HG02759 (cell line): Measurements from ENCODE around the gene GRID2.

Source experiments
- ATAC-seq: cut with Tn5 transposase; IDR thresholded peaks from one replicate; pipeline ENCODE4 v1.9.1; 2021; ENCODE audit warnings: mild to moderate bottlenecking, moderate library complexity; ENCODE audit not compliant: unreplicated experiment

Gene GRID2

DNA sequence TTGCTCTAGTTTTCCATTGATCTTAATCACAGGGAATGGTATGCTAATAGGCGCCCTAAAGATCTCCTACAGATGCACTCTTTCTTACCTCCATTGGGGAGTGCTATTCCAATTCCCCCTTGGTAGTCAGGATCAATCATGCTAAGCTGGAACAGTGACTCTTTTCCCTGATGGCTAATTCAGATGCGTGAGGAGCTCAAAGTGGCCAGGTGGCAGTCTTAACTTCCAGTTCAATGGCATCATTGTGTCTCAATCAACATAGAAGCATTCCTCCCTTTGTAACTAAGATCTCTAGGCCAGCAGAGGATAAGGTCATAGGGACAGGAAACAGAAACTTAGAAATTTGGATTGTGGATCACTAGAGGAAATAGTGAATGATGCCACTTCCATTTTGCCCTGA lies 216.8 kb downstream of the GRID2 start:
- ATAC-seq, result no peak

DNA sequence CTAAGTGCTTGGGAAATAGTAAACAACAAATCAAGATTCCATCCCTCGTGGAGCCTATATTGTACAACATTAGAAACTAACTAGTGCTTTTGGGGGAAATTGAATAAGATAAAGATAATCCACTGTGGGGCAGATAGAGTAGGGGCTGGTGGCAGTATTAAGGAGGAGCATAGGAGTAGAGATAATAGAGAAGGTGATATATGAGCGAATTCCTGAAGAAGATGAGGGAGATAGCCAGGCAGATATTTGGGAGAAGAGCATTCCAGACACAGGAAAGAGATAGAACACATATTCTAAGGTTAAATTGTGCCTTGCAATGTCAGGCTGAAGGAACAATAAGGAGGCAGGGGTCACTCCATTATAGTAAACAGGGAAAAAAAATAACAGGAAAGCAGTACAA lies 218.2 kb downstream of the GRID2 start:
- ATAC-seq, result no peak

DNA sequence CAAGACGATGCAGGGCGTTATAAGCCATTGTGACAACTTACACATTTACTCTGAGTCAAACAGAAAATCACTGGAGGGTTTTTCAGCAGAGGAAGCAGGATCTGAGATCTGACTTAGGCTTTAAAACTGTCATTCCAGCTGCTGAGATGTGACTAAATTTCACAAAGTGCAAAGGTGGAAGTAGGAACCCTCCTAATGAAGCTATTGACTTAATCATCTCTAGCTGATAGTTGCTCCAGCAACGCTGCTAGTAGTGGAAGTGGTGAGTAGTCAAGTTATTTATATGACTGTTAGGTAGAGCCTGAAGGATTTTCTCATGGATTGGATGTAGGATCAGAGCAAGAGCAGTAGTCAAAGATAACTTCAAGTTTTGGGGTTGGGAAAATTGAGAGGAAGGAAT lies 218.6 kb downstream of the GRID2 start:
- no peak for ATAC-seq

DNA sequence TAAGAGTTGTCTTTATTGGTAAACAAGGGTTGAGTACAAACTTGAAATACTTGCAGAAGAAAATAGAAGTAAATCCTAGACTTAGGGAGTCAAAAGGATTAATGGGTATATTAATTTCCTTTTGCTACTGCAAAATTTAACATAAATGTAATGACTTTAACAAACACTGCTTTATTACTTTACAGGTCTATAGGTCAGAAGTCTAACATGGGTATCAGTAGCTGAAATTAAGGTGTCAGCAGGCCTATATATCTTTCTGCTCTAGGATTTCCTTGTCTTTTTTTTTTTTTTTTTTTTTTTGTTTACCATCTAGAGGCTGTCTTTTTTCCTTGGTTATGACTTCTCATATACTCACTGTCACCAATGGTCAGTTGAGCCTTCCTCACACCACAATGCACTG lies 220.4 kb downstream of the GRID2 start:
- ATAC-seq, result no peak

DNA sequence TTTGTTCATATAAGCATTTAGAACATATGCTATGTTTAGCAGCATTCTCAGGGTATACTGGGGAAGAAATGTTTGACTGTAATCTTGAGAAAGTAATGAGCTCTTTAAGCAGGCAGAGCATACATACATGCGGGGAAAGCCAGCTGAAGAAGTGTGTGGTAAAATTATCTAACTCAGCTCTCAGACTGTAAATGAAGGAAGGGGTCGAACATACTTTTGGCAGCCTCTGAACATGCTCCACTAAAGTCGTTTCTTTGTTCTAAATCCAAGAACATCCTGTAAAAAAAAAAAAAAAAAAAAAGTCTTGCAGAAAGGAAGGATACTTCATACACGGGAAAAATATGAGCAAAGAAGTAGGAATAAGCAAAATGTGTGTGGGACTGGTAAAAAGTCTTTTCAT lies 224.8 kb downstream of the GRID2 start:
- no peak for ATAC-seq

- no peak for ATAC-seq
These were observed 225.7 kb downstream of the GRID2 start for GRCh38 chr4:92529510-92529909.

DNA sequence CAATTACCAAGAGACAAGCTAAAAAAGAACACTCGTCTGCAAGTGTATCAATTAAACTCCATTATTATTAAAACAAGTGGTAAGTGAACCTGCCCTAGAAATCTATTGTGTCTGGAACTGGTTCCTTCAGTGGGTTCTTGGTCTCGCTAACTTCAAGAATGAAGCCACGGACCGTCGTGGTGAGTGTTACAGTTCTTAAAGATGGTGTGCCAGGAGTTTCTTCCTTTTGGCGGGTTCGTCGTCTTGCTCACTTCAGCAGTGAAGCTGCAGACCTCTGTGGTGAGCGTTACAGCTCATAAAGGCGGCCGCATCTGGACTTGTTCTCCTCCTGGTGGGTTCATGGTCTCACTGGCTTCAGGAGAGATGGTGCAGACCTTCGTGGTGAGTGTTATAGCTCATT lies 231.8 kb downstream of the GRID2 start:
- ATAC-seq, result no peak

DNA sequence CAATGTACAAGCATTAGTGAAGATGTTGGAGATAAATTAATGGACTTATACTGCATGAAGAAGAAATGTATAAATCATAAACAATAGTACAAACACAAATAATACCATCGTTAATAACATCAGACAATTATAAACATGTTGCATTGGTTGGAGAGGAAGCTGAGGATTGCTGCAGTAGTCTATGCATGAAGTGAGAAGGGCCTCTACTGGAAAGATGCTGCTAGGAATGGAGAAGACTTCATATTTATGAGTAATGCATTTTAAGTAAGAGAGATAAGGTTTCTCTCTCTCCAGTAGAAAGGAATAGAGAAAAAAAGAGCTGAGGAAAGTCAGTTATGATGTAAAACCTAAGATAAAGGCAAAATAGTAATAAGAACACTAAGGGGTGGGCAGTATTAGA lies 247.8 kb downstream of the GRID2 start:
- no peak for ATAC-seq

- ATAC-seq, result no peak
These were observed 262.5 kb downstream of the GRID2 start for GRCh38 chr4:92566269-92566668.

DNA sequence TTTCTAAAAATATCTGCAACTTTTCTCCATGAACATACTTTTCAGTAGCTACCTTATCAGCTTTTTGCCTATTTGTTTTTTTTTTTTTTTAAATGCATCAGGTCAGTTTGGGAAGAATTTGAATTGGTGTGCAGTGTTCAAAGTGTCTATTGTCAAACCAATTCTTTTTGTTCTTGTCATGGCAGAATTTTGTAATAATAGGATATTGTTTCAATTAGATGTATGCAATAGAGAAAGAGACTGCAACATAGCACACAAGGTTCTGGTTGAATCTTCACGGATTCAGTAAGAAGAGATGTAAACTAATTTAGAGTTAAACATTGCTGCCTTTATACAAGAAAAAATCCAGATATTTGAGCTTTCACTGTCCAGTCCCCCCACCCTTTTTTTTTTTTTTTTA lies 277.1 kb downstream of the GRID2 start:
- ATAC-seq, result no peak

GRCh38 chr4:92599044-92599443 lies 295.3 kb downstream of the GRID2 start:
- ATAC-seq, result no peak

GRCh38 chr4:92600638-92601037 lies 296.9 kb downstream of the GRID2 start:
- ATAC-seq, result no peak

DNA sequence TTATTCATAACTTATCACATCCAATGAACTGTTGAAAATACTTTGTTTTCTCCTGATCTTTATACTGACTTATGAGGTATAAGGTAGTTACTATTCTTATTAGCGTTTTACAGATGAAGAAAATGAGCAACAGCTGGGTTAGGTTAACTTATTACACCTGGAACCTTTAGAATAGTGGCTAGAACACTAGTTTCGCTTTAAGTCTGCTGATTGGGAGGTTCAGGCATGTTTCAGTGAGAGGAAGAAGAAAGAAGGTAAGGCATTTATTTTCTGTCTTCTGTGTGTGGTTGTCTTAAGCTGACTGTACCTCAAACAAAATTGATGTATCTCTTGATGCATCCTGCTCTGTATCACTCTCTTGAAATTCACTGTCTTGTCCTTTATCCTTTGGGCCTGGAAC lies 302.5 kb downstream of the GRID2 start:
- no peak for ATAC-seq

GRCh38 chr4:92615049-92615448 lies 311.3 kb downstream of the GRID2 start:
- ATAC-seq, result no peak

DNA sequence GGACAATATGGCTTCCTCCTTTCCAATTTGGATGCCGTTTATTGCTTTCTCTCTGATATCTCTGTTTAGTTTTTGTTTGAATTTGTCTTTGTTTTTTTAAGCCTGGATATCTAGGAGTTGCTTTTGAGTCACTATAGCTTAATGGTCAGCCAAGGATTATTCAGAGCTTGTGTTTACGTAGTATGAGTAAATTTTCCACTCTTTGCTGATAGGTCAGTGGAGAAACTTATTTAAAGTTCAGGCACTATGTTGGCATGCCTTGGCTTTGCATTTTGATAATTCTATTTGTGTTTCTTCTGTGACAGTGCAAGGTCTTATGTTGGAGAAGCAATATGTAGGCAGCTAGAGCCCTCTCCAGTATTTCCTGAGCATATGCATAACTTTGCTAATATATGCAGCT lies 315.2 kb downstream of the GRID2 start:
- ATAC-seq, result no peak

GRCh38 chr4:92629302-92629701 lies 325.5 kb downstream of the GRID2 start:
- no peak for ATAC-seq

GRCh38 chr4:92634882-92635281 lies 331.1 kb downstream of the GRID2 start:
- no peak for ATAC-seq

DNA sequence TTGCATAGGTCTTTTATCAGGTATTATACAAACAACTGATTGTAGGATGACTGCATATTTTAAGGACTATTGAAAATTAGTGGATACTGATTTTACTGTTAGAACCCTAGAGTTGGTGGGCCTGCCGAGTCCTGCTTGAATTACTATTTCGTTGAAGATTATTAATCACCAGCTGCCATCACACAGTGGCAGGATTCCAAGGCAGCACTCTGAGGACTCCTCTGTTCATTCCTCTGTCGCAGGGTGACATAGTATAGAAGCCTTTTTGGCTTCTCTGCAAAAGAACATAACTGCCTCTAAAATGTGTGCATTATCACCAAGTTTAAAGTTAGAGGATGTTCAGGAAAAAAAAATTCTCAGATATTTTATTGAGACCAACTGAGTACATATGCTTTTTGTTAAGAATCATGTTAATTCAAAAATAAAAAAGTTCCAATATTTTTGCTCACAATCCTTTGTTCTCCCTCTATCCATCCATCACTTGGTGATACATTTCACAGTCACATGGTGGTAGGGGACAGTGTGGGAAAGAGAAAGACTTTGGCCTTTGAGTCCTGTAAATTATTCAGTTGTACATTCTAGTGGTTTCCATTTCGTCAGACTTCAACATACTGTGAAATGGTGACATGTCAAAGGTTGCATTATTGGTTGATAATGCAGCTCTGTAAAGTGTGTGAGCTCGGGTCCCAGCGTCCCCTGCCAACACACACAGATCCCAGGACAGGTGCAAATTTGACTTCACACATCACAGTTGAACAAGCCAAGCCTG lies 332.5 kb downstream of the GRID2 start:
- no peak for ATAC-seq

DNA sequence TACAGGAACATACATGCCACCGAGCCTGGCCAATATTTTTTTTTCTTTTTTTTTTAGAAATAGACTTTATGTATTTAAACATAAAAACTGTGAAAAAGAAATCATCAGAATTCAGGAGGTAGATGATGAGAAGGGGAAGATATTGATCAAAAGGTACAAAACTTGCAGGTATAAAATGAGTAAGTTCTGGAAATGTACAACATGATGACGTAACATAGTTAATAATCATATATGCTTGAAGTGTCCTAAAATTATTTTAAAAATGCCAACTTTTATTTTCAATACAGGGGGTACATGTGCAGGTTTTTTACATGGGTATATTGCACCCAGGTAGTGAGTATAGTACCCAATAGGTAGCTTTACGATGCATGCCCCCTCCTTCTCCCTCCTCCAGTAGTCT lies 337.6 kb downstream of the GRID2 start:
- ATAC-seq, result no peak

DNA sequence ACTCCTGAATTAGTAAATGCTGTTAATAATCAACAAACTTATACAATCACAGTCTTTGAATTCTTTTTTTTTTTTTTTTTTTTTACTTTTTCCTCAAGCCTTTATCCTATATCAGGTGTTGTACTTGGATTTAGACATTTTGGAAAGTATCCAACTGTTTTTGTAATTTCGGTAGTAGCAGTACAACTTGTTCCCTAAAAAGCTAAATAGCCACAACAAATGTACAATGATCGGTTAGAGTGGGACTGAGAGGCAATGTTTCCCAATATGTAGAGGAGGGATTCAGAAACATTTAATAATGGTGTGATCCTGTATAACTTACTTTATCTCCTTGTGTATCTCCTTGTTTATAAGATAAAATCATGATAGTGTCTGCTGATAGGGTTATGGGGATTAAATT lies 343.1 kb downstream of the GRID2 start:
- ATAC-seq, result no peak

GRCh38 chr4:92651536-92651935 lies 347.8 kb downstream of the GRID2 start:
- ATAC-seq, result no peak

GRCh38 chr4:92654084-92654483 lies 350.3 kb downstream of the GRID2 start:
- ATAC-seq, result no peak

DNA sequence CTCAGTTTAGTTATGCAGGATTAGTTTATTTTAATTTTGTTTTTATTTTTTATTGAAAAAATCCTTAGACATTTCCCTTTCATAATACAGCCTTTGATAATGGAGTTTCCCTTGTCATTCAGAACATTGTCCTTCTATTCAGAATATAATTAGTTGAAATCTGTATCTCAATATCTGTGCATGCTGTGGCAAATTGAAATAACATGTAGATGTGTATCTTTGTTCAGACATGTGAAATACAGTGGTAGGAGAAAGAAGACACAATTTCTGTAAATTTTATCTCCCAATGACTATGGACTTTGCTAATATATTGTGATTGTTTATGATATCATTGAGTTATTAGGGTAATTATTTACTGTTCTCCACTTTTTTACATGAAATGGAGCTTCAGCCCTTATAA lies 353.9 kb downstream of the GRID2 start:
- no peak for ATAC-seq
